ENCODE measurements around the gene PSD. TPM values are rescaled to one million over a fixed set of nuclear protein-coding genes. Genes with fewer than 3 reads are reported as not detected.

The PSD gene
- total and polyA plus RNA-seq, 9 of the 15 experiments (the other 6 are each of a cell fraction or from before 2014, with no cell fraction given) = 0.11 to 1.7 (median 0.54) TPM; not detected in 2

DNA sequence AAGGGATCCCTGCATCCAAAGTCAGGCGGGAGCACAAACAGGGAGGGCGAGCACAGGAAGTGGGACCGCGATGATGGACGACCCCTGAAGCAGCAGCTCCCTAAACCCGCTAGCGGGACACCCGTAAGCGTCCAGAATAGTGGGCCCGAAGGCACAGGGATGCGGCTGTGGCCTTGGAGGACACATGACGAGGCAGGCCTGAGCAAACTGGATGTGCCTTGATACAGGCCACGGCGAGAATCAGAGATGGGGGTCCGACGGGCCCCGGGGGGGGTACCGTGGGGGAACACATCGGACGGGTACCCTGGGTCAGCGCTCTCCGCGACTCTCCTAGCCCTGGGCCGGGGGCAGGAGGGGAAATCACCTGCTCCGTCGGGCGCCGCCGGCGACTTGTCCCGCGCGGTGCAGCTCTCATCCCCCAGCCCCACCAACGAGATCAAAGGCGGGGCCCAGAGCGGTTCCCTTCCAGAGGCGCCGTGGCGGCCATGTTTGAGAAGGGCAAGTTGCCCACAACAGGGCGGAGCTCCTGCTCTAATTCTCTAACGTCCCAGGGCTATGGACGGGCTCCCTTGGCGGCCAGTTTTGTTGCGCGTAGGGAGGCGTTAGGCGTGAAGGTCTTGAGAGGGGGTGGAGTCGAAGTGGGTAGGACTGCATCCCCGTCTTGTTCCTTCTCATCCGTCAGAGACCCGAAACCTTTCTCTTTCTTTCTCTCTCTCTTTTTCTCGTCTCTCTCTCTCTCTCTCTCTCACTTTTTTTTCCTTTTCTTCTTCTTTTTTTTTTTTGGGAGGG, 13.8 kb upstream of the PSD start, which contains the start of gene CUEDC2 (continued):
- TF ChIP-seq, protein P1, sequence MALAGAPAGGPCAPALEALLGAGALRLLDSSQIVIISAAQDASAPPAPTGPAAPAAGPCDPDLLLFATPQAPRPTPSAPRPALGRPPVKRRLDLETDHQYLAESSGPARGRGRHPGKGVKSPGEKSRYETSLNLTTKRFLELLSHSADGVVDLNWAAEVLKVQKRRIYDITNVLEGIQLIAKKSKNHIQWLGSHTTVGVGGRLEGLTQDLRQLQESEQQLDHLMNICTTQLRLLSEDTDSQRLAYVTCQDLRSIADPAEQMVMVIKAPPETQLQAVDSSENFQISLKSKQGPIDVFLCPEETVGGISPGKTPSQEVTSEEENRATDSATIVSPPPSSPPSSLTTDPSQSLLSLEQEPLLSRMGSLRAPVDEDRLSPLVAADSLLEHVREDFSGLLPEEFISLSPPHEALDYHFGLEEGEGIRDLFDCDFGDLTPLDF (CRISPR knock-in tag; IDR thresholded peaks at IDR 0.05) = no peak
- TF ChIP-seq, protein P2, sequence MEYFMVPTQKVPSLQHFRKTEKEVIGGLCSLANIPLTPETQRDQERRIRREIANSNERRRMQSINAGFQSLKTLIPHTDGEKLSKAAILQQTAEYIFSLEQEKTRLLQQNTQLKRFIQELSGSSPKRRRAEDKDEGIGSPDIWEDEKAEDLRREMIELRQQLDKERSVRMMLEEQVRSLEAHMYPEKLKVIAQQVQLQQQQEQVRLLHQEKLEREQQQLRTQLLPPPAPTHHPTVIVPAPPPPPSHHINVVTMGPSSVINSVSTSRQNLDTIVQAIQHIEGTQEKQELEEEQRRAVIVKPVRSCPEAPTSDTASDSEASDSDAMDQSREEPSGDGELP (CRISPR knock-in tag; IDR thresholded peaks at IDR 0.05; ENCODE audit: borderline replicate concordance) = peak; percentile 79
- TF ChIP-seq, protein P3, sequence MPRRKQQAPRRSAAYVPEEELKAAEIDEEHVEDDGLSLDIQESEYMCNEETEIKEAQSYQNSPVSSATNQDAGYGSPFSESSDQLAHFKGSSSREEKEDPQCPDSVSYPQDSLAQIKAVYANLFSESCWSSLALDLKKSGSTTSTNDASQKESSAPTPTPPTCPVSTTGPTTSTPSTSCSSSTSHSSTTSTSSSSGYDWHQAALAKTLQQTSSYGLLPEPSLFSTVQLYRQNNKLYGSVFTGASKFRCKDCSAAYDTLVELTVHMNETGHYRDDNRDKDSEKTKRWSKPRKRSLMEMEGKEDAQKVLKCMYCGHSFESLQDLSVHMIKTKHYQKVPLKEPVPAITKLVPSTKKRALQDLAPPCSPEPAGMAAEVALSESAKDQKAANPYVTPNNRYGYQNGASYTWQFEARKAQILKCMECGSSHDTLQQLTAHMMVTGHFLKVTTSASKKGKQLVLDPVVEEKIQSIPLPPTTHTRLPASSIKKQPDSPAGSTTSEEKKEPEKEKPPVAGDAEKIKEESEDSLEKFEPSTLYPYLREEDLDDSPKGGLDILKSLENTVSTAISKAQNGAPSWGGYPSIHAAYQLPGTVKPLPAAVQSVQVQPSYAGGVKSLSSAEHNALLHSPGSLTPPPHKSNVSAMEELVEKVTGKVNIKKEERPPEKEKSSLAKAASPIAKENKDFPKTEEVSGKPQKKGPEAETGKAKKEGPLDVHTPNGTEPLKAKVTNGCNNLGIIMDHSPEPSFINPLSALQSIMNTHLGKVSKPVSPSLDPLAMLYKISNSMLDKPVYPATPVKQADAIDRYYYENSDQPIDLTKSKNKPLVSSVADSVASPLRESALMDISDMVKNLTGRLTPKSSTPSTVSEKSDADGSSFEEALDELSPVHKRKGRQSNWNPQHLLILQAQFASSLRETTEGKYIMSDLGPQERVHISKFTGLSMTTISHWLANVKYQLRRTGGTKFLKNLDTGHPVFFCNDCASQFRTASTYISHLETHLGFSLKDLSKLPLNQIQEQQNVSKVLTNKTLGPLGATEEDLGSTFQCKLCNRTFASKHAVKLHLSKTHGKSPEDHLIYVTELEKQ (CRISPR knock-in tag; IDR thresholded peaks at IDR 0.05) = no peak
- TF ChIP-seq ZNF354B (CRISPR knock-in tag; IDR thresholded peaks at IDR 0.05) (no peak), ZC3H4 (CRISPR knock-in tag; IDR thresholded peaks at IDR 0.05; ENCODE audit: borderline replicate concordance) (no peak), PHB2 (IDR thresholded peaks at IDR 0.05; ENCODE audit: low read depth) (no peak), FOXJ3 (CRISPR knock-in tag; IDR thresholded peaks at IDR 0.05) (no peak), JUND (IDR thresholded peaks at IDR 0.05; ENCODE audit: borderline replicate concordance, low read depth, low read length) (peak; percentile 56; the same call in 1 of the 2 replicates), JUND (tag; IDR thresholded peaks at IDR 0.05; ENCODE audit: borderline replicate concordance, low read depth, low read length) (no peak; the same call in 2 of the 3 replicates), ZNF717 (CRISPR knock-in tag; IDR thresholded peaks at IDR 0.05) (no peak)
- TF ChIP-seq, protein P4, sequence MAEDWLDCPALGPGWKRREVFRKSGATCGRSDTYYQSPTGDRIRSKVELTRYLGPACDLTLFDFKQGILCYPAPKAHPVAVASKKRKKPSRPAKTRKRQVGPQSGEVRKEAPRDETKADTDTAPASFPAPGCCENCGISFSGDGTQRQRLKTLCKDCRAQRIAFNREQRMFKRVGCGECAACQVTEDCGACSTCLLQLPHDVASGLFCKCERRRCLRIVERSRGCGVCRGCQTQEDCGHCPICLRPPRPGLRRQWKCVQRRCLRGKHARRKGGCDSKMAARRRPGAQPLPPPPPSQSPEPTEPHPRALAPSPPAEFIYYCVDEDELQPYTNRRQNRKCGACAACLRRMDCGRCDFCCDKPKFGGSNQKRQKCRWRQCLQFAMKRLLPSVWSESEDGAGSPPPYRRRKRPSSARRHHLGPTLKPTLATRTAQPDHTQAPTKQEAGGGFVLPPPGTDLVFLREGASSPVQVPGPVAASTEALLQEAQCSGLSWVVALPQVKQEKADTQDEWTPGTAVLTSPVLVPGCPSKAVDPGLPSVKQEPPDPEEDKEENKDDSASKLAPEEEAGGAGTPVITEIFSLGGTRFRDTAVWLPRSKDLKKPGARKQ (CRISPR knock-in tag; IDR thresholded peaks at IDR 0.05) = no peak
- TF ChIP-seq, protein P5, sequence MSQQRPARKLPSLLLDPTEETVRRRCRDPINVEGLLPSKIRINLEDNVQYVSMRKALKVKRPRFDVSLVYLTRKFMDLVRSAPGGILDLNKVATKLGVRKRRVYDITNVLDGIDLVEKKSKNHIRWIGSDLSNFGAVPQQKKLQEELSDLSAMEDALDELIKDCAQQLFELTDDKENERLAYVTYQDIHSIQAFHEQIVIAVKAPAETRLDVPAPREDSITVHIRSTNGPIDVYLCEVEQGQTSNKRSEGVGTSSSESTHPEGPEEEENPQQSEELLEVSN (IDR thresholded peaks at IDR 0.05; ENCODE audit: borderline replicate concordance in 1 of 2, extremely low read depth in 1 of 2, insufficient read depth in 1 of 2, insufficient read length in 1 of 2, low read depth in 1 of 2, low read length in 1 of 2, poor library complexity in 1 of 2, severe bottlenecking in 1 of 2) = peak; percentile 59 to 61
- TF ChIP-seq, protein P6, sequence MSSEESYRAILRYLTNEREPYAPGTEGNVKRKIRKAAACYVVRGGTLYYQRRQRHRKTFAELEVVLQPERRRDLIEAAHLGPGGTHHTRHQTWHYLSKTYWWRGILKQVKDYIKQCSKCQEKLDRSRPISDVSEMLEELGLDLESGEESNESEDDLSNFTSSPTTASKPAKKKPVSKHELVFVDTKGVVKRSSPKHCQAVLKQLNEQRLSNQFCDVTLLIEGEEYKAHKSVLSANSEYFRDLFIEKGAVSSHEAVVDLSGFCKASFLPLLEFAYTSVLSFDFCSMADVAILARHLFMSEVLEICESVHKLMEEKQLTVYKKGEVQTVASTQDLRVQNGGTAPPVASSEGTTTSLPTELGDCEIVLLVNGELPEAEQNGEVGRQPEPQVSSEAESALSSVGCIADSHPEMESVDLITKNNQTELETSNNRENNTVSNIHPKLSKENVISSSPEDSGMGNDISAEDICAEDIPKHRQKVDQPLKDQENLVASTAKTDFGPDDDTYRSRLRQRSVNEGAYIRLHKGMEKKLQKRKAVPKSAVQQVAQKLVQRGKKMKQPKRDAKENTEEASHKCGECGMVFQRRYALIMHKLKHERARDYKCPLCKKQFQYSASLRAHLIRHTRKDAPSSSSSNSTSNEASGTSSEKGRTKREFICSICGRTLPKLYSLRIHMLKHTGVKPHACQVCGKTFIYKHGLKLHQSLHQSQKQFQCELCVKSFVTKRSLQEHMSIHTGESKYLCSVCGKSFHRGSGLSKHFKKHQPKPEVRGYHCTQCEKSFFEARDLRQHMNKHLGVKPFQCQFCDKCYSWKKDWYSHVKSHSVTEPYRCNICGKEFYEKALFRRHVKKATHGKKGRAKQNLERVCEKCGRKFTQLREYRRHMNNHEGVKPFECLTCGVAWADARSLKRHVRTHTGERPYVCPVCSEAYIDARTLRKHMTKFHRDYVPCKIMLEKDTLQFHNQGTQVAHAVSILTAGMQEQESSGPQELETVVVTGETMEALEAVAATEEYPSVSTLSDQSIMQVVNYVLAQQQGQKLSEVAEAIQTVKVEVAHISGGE (CRISPR knock-in tag; IDR thresholded peaks at IDR 0.05) = peak in 1 of 3 experiments; percentile 87; a peak in 2 of 6 replicates
